Cardiac fibroblast (primary cell): ENCODE data around the gene NAGS.

Experiments
- DNase-seq, 2 donors: peaks; one replicate each; pipeline versions ENCODE4 v3.0.0 to v3.0.0-alpha.2; 2010; ENCODE audit warnings: low read depth in 2 of 2
- H3K4me3 ChIP-seq, 2 donors: replicated peaks in 1 of 2; 1 replicate in 1 of 2; 2 replicates in 1 of 2; pipeline ENCODE4 v1.5.1; 2011; ENCODE audit warnings: low read depth in 2 of 2, low read length in 2 of 2, mild to moderate bottlenecking in 2 of 2, moderate library complexity in 1 of 2
- TF ChIP-seq, protein P1 (sequence below): IDR thresholded peaks from one replicate; pipeline ENCODE4 v1.5.1; 2011; ENCODE audit warnings: low read depth, mild to moderate bottlenecking, low read length, inconsistent platforms

NAGS gene

GRCh38 chr17:43978078-43978477 lies 26.3 kb upstream of the NAGS start:
- DNase-seq: no peak
- H3K4me3 ChIP-seq: no peak overlapping the region
- TF ChIP-seq, protein P1, sequence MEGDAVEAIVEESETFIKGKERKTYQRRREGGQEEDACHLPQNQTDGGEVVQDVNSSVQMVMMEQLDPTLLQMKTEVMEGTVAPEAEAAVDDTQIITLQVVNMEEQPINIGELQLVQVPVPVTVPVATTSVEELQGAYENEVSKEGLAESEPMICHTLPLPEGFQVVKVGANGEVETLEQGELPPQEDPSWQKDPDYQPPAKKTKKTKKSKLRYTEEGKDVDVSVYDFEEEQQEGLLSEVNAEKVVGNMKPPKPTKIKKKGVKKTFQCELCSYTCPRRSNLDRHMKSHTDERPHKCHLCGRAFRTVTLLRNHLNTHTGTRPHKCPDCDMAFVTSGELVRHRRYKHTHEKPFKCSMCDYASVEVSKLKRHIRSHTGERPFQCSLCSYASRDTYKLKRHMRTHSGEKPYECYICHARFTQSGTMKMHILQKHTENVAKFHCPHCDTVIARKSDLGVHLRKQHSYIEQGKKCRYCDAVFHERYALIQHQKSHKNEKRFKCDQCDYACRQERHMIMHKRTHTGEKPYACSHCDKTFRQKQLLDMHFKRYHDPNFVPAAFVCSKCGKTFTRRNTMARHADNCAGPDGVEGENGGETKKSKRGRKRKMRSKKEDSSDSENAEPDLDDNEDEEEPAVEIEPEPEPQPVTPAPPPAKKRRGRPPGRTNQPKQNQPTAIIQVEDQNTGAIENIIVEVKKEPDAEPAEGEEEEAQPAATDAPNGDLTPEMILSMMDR: no peak

DNA sequence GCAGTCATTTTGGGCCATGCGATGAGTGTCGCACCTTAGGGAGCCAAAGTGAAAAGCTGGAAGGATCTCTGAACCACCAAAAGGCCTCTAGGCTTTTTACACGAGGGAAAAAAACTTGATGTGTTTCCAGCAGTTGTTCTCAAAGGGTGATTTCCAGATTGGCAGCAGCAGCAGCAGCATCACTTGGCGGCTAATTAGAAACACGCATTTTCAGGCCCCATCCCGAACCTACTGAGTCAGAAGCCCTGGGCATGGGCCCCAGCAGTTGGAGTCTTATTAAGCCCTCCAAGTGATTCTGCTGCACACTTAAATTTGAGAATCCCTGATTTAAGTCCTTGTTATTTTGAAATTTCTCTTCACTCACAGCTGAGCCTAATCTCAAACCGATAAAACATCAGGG lies 25.4 kb upstream of the NAGS start:
- no peak overlapping the region for H3K4me3 ChIP-seq
- TF ChIP-seq, protein P1: no peak
- no peak for DNase-seq

DNA sequence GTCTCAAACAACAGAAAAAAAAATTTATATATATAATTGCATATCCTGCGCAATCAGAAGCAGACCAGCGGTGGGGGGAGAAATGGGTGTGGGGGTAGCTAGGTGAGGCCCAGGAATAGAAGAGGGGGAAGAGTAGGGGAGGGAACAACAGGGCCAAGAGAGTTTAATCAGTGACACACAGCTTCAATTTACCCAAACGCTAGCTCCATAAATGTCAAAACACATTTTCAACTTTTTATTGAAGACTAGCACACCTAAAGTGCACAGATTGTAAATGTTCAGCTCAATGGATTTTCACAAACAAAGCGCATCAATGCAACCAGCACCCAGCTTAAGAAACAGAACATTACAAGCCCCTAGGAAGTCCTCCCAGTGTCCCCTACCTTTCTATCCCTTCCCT lies 24.8 kb upstream of the NAGS start:
- H3K4me3 ChIP-seq: no peak overlapping the region
- no peak for DNase-seq
- TF ChIP-seq, protein P1: no peak

DNA sequence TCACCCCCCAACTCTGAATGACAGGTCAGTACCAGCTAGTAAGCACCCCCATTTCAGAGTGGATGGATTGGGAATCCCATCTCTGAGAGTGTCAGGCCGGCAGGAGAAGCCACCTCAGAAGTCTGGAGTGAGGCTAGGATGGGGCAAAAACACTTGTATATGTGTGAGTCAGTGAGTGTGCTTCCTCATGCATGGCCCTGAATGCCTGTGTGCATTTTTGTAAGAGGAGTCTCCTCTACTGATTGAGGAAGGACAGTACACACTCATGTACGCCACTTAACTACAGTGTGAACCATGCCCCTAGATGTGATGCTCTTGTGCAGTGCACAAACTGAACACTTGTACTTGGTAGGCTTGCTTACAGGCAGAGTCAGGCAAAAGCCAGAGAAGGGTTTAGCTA lies 22.3 kb upstream of the NAGS start:
- no peak for DNase-seq
- TF ChIP-seq, protein P1: no peak
- no peak overlapping the region for H3K4me3 ChIP-seq

DNA sequence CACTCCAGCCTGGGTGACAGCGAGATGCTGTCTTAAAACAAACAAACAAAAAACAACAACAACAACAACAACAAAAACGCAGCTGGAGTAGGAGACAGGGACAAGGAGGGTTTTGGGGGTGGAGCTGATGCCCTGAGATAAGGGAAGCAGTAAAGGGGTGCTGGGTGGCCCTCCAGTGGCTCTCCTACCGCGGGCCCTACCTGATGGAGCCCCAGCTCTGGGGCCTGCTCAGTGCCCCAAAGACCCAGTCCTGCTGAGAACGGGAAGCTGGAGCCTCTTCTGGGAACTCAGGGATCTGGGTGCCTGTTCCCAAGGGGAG lies 21.3 kb upstream of the NAGS start:
- no peak for DNase-seq
- H3K4me3 ChIP-seq: no peak overlapping the region

GRCh38 chr17:43983515-43984411 lies 20.7 kb upstream of the NAGS start:
- peak overlapping the region; percentile 37 to 50 for H3K4me3 ChIP-seq
- no peak for DNase-seq

More for the DNA sequence above, 21.3 kb upstream of the NAGS start:
- TF ChIP-seq, protein P1: no peak

More at GRCh38 chr17:43983515-43984411, 20.7 kb upstream of the NAGS start:
- TF ChIP-seq, protein P1: peak; percentile 27
